HepG2 (cell line): ENCODE results near the gene KANSL3. TPM values are rescaled to one million over a fixed set of nuclear protein-coding genes. Genes with fewer than 3 reads are reported as not detected.

Experiments used
- ATAC-seq: fragments of 200-7000 bp; cut with Tn5 transposase; 3 replicates; pipeline ENCODE4 v1.9.1; 2020; ENCODE audit warnings: mild to moderate bottlenecking, moderate library complexity
- BruUV-seq: library from RNA; stranded (reverse); fragments of 400-500 nt; replicated peaks from 2 replicates; lab custom pipeline; 2021; lab: Mats Ljungman, UMichigan
- CTCF ChIA-PET: fragments of 300-600 bp; formaldehyde crosslinking; extraction: SDS; loops from one replicate; lab custom pipeline; 2021; ENCODE audit warnings: low total read pairs, inconsistent platforms, low intra/inter-chr PET ratio; lab: Yijun Ruan, JAX
- POLR2A ChIA-PET: fragments of 350-600 bp; sonication (Branson Sonifier 250); formaldehyde crosslinking; loops from one replicate; lab custom pipeline; 2020; ENCODE audit warnings: antibody characterized with exemption, inconsistent platforms; lab: Yijun Ruan, JAX
- DNase-seq: peaks from one replicate; pipeline ENCODE4 v3.0.0-alpha.2; 2015; ENCODE audit warnings: low spot score
- FAIRE-seq: peaks from 3 replicates; lab custom pipeline; 2011; peaks lifted over from hg19 to GRCh38; lab: Jason Lieb, UNC
- H2AFZ ChIP-seq: one replicate; pipeline ENCODE4 v1.6.1; 2011; ENCODE audit warnings: low read length, inconsistent platforms
- H3K27ac ChIP-seq: fragments of 300-600 bp; 3 replicates; pipeline ENCODE4 v1.8.0; 2011; ENCODE audit warnings: mixed run types, mild to moderate bottlenecking, mixed read lengths, low read length, inconsistent platforms; ENCODE audit not compliant: insufficient read depth; ENCODE audit errors: extremely low read length
- H3K27me3 ChIP-seq, 2 experiments: fragments of 200-600 bp in 1 of 2; 2 replicates in 1 of 2; 3 replicates in 1 of 2; pipeline versions ENCODE4 v1.6.0 to v1.8.0; 2011; ENCODE audit warnings: low read length in 2 of 2, mild to moderate bottlenecking in 2 of 2, moderate library complexity in 2 of 2, inconsistent platforms in 1 of 2; ENCODE audit not compliant: insufficient read depth in 2 of 2, control insufficient read depth in 1 of 2
- H3K36me3 ChIP-seq, 2 experiments: fragments of 200-600 bp in 1 of 2; replicated peaks in 1 of 2; 2 replicates in 1 of 2; 3 replicates in 1 of 2; pipeline versions ENCODE4 v1.5.1 to v1.8.0; 2011; ENCODE audit warnings: low read length in 2 of 2, inconsistent platforms in 1 of 2; ENCODE audit not compliant: insufficient read depth in 2 of 2, control insufficient read depth in 1 of 2
- H3K4me1 ChIP-seq: 2 replicates; pipeline ENCODE4 v1.5.1; 2012; ENCODE audit warnings: low read length, inconsistent platforms; ENCODE audit not compliant: insufficient read depth
- H3K4me2 ChIP-seq: 2 replicates; pipeline ENCODE4 v1.6.0; 2011; ENCODE audit warnings: low read depth, low read length, inconsistent platforms
- H3K4me3 ChIP-seq, 3 experiments: fragments of 200-600 bp in 1 of 3; sonication (generic), shearing (Covaris generic) in 1 of 3; replicated peaks in 1 of 3; 2 replicates each; pipeline ENCODE4 v1.5.1; 2011 to 2016; ENCODE audit warnings: low read length in 3 of 3, inconsistent platforms in 2 of 3, low read depth in 2 of 3, mild to moderate bottlenecking in 2 of 3, control low read depth in 1 of 3, mixed read lengths in 1 of 3; ENCODE audit not compliant: insufficient read depth in 1 of 3
- H3K79me2 ChIP-seq: one replicate; pipeline ENCODE4 v1.6.1; 2011; ENCODE audit warnings: low read length, inconsistent platforms; ENCODE audit not compliant: insufficient read depth
- H3K9ac ChIP-seq: 2 replicates; pipeline ENCODE4 v1.6.0; 2011; ENCODE audit warnings: mild to moderate bottlenecking, low read depth, low read length, inconsistent platforms; ENCODE audit not compliant: insufficient read depth
- H3K9me3 ChIP-seq: 2 replicates; pipeline ENCODE4 v1.5.1; 2012; ENCODE audit warnings: mild to moderate bottlenecking, low read length
- H4K20me1 ChIP-seq: 2 replicates; pipeline ENCODE4 v1.6.0; 2011; ENCODE audit warnings: inconsistent platforms, mild to moderate bottlenecking, low read length, moderate library complexity; ENCODE audit not compliant: insufficient read depth
- NR3C1 ChIP-seq: sonication (generic); formaldehyde crosslinking; IDR thresholded peaks from 2 replicates; pipeline ENCODE4 v1.4.0; 2020; ENCODE audit warnings: missing genetic modification reagents
- RELA ChIP-seq: sonication (generic); formaldehyde crosslinking; IDR thresholded peaks from 2 replicates; pipeline ENCODE4 v1.4.0; 2020; ENCODE audit warnings: missing genetic modification reagents
- SP2 ChIP-seq: sonication (generic); formaldehyde crosslinking; IDR thresholded peaks from 2 replicates; pipeline ENCODE4 v1.5.1; 2020; ENCODE audit warnings: mild to moderate bottlenecking, missing genetic modification reagents
- THAP11 ChIP-seq: IDR thresholded peaks from 2 replicates; pipeline ENCODE4 v1.6.1; 2016; ENCODE audit warnings: missing biosample characterization, missing genetic modification reagents
- ZNF335 ChIP-seq: sonication (generic); formaldehyde crosslinking; IDR thresholded peaks from 2 replicates; pipeline ENCODE4 v1.4.0; 2020; ENCODE audit warnings: missing genetic modification reagents
- ZNF496 ChIP-seq: sonication (generic); formaldehyde crosslinking; IDR thresholded peaks from 2 replicates; pipeline ENCODE4 v1.8.1; 2023; ENCODE audit warnings: mild to moderate bottlenecking, moderate library complexity, missing genetic modification reagents; ENCODE audit not compliant: insufficient replicate concordance
- WGBS: methylation state at CpG from one replicate; pipeline ENCODE4 v1.1.6; 2017; ENCODE audit warnings: low lambda C conversion rate; 5-methylcytosine and 5-hydroxymethylcytosine counted together
- in situ Hi-C: cut with HindIII; loops from 2 replicates; pipeline ENCODE4 v1.10.0; 2017; ENCODE audit warnings: low pct_unique_long_range_greater_than_20kb; ENCODE audit not compliant: extremely low pct_ligation_motif_present
- intact Hi-C: fragments of 100-400 bp; cut with micrococcal nuclease; formaldehyde crosslinking; loops from one replicate; pipeline ENCODE4 v1.10.0; 2022; ENCODE audit not compliant: unreplicated experiment
- polyA plus RNA-seq, 8 experiments: library from polyadenylated mRNA; depleted of rRNA in 3 of 8; stranded (reverse) in 7 of 8; unstranded in 1 of 8; fragments of >200 nt; fragmentation: Illumina TruSeq in 4 of 8; extraction: Trizol in 4 of 8; gene quantifications; 2 replicates each; pipeline versions ENCODE4 v1.2.1 to v1.2.3, GENCODE V29; 2011 to 2016; ENCODE audit warnings: low read depth in 4 of 8, missing spikeins in 1 of 8, mixed read lengths in 1 of 8; ENCODE audit not compliant: insufficient read depth in 1 of 8
- total RNA-seq, 5 experiments: library from RNA; depleted of rRNA; stranded (reverse); fragments of >200 nt; fragmentation: Illumina TruSeq; extraction: Trizol; gene quantifications; 2 replicates each; pipeline ENCODE4 v1.2.3, GENCODE V29; 2016; ENCODE audit warnings: low read depth in 1 of 5
- TF ChIP-seq, protein P1 (sequence below), 2 experiments: sonication (generic) in 1 of 2; formaldehyde crosslinking in 1 of 2; IDR thresholded peaks; 2 replicates each; pipeline versions ENCODE4 v1.4.0 to v1.6.1; 2016 to 2020; ENCODE audit warnings: borderline replicate concordance in 1 of 2, low read depth in 1 of 2, mild to moderate bottlenecking in 1 of 2, missing genetic modification reagents in 1 of 2
- TF ChIP-seq, protein P2 (sequence below): sonication (generic); formaldehyde crosslinking; IDR thresholded peaks from 2 replicates; pipeline ENCODE4 v1.5.0; 2020; ENCODE audit warnings: missing genetic modification reagents
- TF ChIP-seq, protein P3 (sequence below): IDR thresholded peaks from 2 replicates; pipeline ENCODE4 v1.6.1; 2016; ENCODE audit warnings: missing genetic modification reagents, missing compliant biosample characterization

KANSL3 gene
- total and polyA plus RNA-seq, 2 of the 13 experiments (the other 11 are each of a cell fraction or from before 2014, with no cell fraction given), result 20.8 to 37.3 TPM

DNA sequence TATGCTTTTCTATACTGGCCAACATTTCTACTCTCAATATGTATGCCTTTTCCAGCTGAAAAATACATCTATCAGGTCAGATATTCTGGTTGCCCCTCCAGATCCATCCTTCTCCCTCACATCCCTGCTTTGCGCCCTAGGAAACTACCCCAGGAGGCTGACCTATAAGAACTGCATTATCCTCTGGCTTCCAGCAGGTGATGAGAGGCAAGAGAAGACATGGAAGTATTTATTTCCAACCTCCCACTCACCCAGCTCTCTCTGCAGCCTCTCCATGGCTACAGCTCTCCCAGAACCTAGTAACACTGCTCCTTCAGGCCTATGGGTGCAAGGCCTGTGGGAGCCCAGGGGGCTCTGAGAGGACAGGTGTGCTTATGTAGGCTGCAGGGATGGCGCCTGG lies 58.7 kb downstream of the KANSL3 start:
- ChIA-PET POLR2A (no interaction called here), CTCF (interaction anchor here (1.8 kb wide), 1 partner anchor 30 kb away, joined by 5 read pairs; no protein-coding TSS in a partner anchor)
- Histone ChIP-seq H3K4me2 (no peak overlapping the region), H2AFZ (no peak overlapping the region), H3K79me2 (no peaks in the 10 kb centered on the region), H3K4me1 (no peaks in the 10 kb centered on the region), H3K4me3 (no peak overlapping the region), H3K9ac (no peak overlapping the region), H3K27ac (no peak overlapping the region), H3K27me3 (no peaks in the 10 kb centered on the region), H4K20me1 (no peaks in the 10 kb centered on the region), H3K9me3 (no peaks in the 10 kb centered on the region), H3K36me3 (no peaks in the 10 kb centered on the region)
- in situ Hi-C loops (no loop called here), intact Hi-C loops (no loop called here)
- no peak for DNase-seq
- no peak for TF ChIP-seq ZNF335 (CRISPR knock-in tag)
- TF ChIP-seq THAP11 (CRISPR knock-in tag), result no peak
- TF ChIP-seq NR3C1, result no peak
- TF ChIP-seq ZNF496 (CRISPR knock-in tag), result no peak
- TF ChIP-seq, protein P1, sequence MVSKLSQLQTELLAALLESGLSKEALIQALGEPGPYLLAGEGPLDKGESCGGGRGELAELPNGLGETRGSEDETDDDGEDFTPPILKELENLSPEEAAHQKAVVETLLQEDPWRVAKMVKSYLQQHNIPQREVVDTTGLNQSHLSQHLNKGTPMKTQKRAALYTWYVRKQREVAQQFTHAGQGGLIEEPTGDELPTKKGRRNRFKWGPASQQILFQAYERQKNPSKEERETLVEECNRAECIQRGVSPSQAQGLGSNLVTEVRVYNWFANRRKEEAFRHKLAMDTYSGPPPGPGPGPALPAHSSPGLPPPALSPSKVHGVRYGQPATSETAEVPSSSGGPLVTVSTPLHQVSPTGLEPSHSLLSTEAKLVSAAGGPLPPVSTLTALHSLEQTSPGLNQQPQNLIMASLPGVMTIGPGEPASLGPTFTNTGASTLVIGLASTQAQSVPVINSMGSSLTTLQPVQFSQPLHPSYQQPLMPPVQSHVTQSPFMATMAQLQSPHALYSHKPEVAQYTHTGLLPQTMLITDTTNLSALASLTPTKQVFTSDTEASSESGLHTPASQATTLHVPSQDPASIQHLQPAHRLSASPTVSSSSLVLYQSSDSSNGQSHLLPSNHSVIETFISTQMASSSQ (IDR thresholded peaks at IDR 0.05; ENCODE audit: low read depth), result no peak
- TF ChIP-seq, protein P1 (CRISPR knock-in tag; IDR thresholded peaks at IDR 0.05; ENCODE audit: borderline replicate concordance), result no peak
- TF ChIP-seq, protein P2, sequence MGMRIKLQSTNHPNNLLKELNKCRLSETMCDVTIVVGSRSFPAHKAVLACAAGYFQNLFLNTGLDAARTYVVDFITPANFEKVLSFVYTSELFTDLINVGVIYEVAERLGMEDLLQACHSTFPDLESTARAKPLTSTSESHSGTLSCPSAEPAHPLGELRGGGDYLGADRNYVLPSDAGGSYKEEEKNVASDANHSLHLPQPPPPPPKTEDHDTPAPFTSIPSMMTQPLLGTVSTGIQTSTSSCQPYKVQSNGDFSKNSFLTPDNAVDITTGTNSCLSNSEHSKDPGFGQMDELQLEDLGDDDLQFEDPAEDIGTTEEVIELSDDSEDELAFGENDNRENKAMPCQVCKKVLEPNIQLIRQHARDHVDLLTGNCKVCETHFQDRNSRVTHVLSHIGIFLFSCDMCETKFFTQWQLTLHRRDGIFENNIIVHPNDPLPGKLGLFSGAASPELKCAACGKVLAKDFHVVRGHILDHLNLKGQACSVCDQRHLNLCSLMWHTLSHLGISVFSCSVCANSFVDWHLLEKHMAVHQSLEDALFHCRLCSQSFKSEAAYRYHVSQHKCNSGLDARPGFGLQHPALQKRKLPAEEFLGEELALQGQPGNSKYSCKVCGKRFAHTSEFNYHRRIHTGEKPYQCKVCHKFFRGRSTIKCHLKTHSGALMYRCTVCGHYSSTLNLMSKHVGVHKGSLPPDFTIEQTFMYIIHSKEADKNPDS (CRISPR knock-in tag), result no peak
- TF ChIP-seq SP2 (CRISPR knock-in tag), result no peak
- TF ChIP-seq, protein P3, sequence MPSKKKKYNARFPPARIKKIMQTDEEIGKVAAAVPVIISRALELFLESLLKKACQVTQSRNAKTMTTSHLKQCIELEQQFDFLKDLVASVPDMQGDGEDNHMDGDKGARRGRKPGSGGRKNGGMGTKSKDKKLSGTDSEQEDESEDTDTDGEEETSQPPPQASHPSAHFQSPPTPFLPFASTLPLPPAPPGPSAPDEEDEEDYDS (CRISPR knock-in tag), result no peak
- no peak for TF ChIP-seq RELA (CRISPR knock-in tag)
- FAIRE-seq, result peak; percentile 21
- WGBS, result 91% methylated on average over 2 of the region's 2 CpGs
- no TSS peak for BruUV-seq
- ATAC-seq, result peak; percentile 61
